GM21423 (cell line): ENCODE results near the gene RAI1.

Experiments used
- ATAC-seq: cut with Tn5 transposase; IDR thresholded peaks from one replicate; pipeline ENCODE4 v1.9.1; 2021; ENCODE audit warnings: mild to moderate bottlenecking, moderate library complexity; ENCODE audit not compliant: unreplicated experiment

RAI1 gene

GRCh38 chr17:17714261-17714866, 33.1 kb downstream of the RAI1 start:
- no peak for ATAC-seq

GRCh38 chr17:17714879-17715278, 33.6 kb downstream of the RAI1 start:
- no peak for ATAC-seq

DNA sequence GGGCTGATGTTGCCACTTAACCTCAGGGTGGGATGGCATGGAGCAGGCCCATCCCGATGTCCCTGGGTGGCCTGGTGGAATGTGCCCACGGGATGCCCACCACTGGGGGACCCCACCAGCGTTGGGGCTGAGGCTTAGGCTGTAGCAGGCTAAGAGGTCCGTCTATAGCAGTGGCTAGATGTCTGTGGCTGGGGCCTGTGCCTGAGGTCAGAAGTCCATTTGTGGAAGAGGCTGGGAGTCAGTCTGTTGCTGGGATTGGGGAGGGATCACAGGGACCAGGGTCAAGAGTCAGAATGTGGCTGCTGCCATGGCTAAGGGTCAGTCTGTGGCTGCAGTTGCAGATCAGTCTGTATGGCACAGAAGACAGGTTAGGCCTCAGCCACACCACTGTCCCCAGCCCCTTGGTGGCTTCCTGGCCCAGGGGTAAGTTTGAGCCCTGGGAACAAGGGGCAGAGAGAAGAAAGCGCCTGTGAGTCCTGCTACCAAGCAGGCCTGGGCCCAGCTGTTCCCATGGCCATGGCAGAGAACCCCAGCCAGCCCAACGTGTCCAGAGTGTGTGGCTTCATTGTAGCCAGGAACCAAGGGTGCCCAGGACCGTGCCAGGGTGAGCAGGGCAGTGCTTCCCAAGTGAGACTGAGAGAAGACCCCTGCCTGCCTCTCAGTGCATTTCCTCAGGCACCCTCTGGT, 35.7 kb downstream of the RAI1 start:
- no peak for ATAC-seq

DNA sequence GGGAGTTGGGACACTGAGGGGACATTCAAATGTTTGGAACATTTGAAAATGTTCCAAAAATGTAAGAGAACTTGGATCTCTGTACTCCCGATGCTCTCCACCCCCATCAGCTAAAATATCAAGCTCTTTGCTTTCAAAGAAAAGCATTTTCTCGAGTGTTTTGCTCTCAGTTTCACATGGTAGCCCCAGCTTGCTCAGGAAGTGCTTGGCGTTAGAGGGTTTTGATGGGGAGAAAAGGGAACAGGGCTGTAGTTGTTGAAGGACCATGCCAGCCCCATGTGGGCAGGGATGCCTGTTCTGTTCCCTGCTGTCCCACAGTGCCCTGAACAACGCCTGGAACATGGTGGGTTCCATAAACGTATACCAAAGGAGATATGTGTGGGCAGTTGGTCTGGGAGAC, 37.0 kb downstream of the RAI1 start:
- ATAC-seq = no peak

- ATAC-seq = no peak
Measured at GRCh38 chr17:17719199-17719940, 38.1 kb downstream of the RAI1 start.

- no peak for ATAC-seq
Measured at GRCh38 chr17:17719966-17720543, 38.8 kb downstream of the RAI1 start.

GRCh38 chr17:17721140-17721668, 39.9 kb downstream of the RAI1 start:
- no peak for ATAC-seq

GRCh38 chr17:17722081-17722905, 41.0 kb downstream of the RAI1 start:
- ATAC-seq = no peak

- no peak for ATAC-seq
Measured at GRCh38 chr17:17722906-17723353, 41.7 kb downstream of the RAI1 start.

- ATAC-seq = peak; percentile 8
Measured at GRCh38 chr17:17723354-17724261, 42.4 kb downstream of the RAI1 start.

- ATAC-seq = peak; percentile 43
Measured at GRCh38 chr17:17724307-17725010, 43.2 kb downstream of the RAI1 start.

GRCh38 chr17:17725011-17725751, 43.9 kb downstream of the RAI1 start:
- ATAC-seq = no peak

DNA sequence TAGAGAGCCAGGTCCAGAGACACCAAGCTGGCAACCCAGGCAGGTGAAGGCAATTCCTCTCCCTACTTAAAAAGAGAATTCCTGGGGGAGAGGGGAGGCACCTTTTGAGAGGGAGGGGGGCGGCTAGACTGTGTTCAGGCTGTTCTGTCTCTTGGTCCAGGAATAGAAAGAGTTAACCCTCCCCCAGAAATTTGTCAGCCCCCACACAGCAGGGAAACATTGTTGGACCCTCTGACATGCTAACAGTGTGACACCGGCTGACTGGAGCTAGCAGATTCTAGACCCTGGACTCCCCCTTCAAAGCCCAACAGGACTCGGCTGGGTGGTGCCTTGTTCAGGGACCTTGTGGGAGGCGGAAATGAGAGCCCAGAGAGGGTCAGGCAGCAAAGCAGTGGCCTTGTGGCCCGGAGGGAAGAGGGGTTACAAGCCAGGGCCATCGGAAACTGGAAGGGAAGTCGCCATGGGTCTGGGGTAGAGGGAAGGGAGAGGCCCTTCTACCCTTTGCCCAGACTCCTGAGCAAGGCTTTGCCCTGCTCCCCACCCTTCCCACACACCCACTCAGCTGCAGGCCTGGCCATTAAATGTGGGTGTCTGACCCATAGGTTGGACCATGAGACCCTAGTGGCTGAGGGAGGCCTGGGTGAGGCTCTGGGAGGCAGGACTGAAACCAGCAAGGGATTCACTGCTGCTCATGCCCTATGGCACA, 44.6 kb downstream of the RAI1 start:
- ATAC-seq = no peak

- ATAC-seq = no peak
Measured at GRCh38 chr17:17726458-17727060, 45.3 kb downstream of the RAI1 start.

DNA sequence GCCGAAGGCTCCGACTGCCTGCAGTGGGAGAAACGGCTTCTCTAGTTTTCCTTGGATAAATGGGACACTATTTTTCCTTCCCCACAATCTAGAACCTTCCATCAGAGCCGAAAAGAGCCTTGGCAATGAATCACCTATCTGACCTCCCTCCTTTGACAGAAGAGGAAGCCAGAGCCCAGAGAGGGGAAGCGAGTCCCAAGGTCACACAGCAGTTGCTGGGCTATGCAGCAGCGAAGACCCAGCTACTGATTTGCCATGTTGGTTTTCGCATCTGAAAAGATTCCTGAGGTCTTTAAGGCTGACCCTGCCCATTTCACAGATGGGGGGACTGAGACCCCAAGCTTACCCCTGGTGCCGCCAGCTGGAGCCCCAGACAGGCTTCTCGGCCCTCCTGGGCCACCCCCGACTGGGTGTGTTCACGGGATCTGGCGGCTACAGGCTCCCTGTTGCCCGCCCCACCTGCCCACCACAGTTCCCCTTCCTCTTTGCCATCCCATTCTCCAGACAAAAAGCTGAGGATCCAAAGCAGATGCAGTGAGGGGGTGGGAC, 45.9 kb downstream of the RAI1 start:
- ATAC-seq = no peak

DNA sequence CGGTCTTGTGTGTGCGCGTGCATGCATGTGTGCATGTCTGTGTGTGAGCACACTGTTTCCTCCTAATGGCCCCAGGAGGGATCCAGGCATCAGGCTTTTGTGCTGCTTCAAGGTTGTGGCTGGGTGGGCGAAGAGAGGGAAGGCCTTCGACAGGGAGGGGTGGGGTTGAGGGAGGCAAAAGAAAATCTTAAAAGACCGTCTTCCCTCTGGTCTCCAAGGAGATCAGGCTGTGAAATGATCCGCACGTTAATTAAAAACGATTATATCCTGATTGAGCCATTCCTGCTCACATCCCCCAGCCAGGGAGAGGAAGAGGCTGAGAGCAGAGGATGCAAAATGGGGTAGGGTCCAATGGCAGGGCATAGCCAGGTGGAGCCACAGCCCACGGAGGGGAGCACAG, 46.9 kb downstream of the RAI1 start:
- no peak for ATAC-seq
